ENCODE data around the gene AIFM2. TPM values are rescaled to one million over a fixed set of nuclear protein-coding genes. Genes with fewer than 3 reads are reported as not detected.
A peak's percentile ranks its signal among the peaks of the same experiment; 100 is the strongest.
"Not testable (repeated sequence)": the region's sequence is repeated elsewhere in the genome, so short reads cannot be mapped to it uniquely, and the experiment has no call there.

Gene AIFM2
- total and polyA plus RNA-seq, 9 of the 15 experiments (the other 6 are each of a cell fraction or from before 2014, with no cell fraction given) = 2.7 to 14.1 (median 9.2) TPM

GRCh38 chr10:70132098-70133029 is at the start of gene AIFM2 (continued):
- peak; percentile 12 for TF ChIP-seq CHD1 (IDR thresholded peaks at IDR 0.05; ENCODE audit: low read length)
- no peak for TF ChIP-seq GATA2 (CRISPR knock-in tag; IDR thresholded peaks at IDR 0.05)

GRCh38 chr10:70179209-70179608 is 46.6 kb upstream of the AIFM2 start:
- H3K4me2 ChIP-seq (ENCODE audit: insufficient read depth, low read length); H3K9ac ChIP-seq (ENCODE audit: insufficient read depth in 1 of 2, low read depth in 2 of 2, low read length in 2 of 2); CTCF ChIA-PET (ENCODE audit: low intra/inter-chr PET ratio); FAIRE-seq; H4K20me1 ChIP-seq (replicated peaks; ENCODE audit: control insufficient read depth, insufficient read depth, low read length); DNase-seq (ENCODE audit: extremely low read depth in 1 of 4, low spot score in 3 of 4); ATAC-seq; H3K27ac ChIP-seq (ENCODE audit: extremely low read depth, low read depth, low read length); H3K27me3 ChIP-seq (ENCODE audit: control insufficient read depth in 2 of 2, insufficient read depth in 2 of 2, low read length in 2 of 2); H2AFZ ChIP-seq (ENCODE audit: low read depth, low read length); BruUV-seq (replicated peaks); in situ Hi-C loops (cut with MboI); H3K9me3 ChIP-seq (replicated peaks; ENCODE audit: control insufficient read depth, insufficient read depth, low read depth, low read length); H3K36me3 ChIP-seq (ENCODE audit: control insufficient read depth, insufficient read depth, low read length); H3K4me1 ChIP-seq (replicated peaks in 1 of 2; ENCODE audit: control insufficient read depth in 2 of 2, insufficient read depth in 2 of 2, low read length in 2 of 2); H3K79me2 ChIP-seq (ENCODE audit: control insufficient read depth, insufficient read depth, low read length); H3K9me1 ChIP-seq (ENCODE audit: control insufficient read depth, insufficient read depth, low read length); H3K4me3 ChIP-seq; intact Hi-C loops (cut with micrococcal nuclease): not testable (repeated sequence)
- peak; percentile 14 for TF ChIP-seq MEIS2 (IDR thresholded peaks at IDR 0.05; ENCODE audit: partially characterized antibody)
- TF ChIP-seq CEBPG (CRISPR knock-in tag; IDR thresholded peaks at IDR 0.05) = 0 out of 2 replicates have a peak, but pooled peaks have one; percentile 35
- TF ChIP-seq CEBPG (tag; conservative IDR thresholded peaks at IDR 0.05 in 1 of 2, IDR thresholded peaks at IDR 0.05 in 1 of 2) = peak in 1 of 2 experiments; percentile 64; a peak in 2 of 4 replicates
- peak; percentile 78 for TF ChIP-seq CEBPB (tag; IDR thresholded peaks at IDR 0.05)
- TF ChIP-seq, protein P1, sequence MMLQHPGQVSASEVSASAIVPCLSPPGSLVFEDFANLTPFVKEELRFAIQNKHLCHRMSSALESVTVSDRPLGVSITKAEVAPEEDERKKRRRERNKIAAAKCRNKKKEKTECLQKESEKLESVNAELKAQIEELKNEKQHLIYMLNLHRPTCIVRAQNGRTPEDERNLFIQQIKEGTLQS (IDR thresholded peaks at IDR 0.05) = peak; percentile 85
- TF ChIP-seq, protein P1 (CRISPR knock-in tag; conservative IDR thresholded peaks at IDR 0.05) = not testable (repeated sequence)
- 0 out of 2 replicates have a peak, but pooled peaks have one; percentile 22 for TF ChIP-seq ATF7 (IDR thresholded peaks at IDR 0.05)
- POLR2A ChIA-PET = interaction anchor here (0.6 kb wide), 1 partner anchor 200 kb away, joined by 3 read pairs; no protein-coding TSS in a partner anchor
- 10% methylated on average over 8 of the region's 8 CpGs for WGBS (ENCODE audit: insufficient coverage, low coverage, missing lambda C conversion rate)
